ENCODE data around the gene S1PR5. TPM values are rescaled to one million over a fixed set of nuclear protein-coding genes. Genes with fewer than 3 reads are reported as not detected.

The S1PR5 gene
- total RNA-seq, 1 experiment from 2014 or later, result 0.41 TPM

DNA sequence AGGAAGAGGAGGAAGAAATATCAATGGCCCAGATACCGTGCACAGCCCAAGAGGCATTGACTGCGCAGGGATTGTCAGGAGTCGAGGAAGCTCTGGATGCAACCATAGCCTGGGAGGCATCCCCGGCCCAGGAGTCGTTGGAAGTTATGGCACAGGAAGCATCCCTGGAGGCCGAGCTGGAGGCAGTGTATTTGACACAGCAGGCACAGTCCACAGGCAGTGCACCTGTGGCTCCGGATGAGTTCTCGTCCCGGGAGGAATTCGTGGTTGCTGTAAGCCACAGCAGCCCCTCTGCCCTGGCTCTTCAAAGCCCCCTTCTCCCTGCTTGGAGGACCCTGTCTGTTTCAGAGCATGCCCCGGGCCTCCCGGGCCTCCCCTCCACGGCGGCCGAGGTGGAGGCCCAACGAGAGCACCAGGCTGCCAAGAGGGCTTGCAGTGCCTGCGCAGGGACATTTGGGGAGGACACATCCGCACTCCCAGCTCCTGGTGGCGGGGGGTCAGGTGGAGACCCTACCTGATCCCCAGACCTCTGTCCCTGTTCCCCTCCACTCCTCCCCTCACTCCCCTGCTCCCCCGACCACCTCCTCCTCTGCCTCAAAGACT is 50.0 kb downstream of the S1PR5 start:
- no peaks in the 10 kb centered on the region for H3K27me3 ChIP-seq (replicated peaks; ENCODE audit: insufficient read depth, low read depth, low read length, poor library complexity)

DNA sequence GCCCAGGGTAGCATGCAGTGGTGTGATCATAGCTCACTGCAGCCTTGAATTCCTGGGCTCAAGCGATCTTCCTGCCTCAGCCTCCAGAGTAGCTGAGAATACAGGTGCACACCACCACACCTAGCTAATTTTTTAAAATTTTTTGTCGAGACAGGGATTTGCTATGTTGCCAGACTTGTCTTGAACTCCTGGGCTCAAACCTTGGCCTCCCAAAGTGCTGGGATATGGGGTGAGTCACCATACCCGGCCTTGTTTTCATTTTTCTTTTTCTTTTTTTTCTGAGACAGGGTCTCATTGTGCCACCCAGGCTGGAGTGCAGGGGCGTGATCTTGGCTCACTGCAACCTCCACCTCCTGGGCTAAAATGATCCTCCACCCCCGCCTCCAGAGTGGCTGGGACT is 52.8 kb downstream of the S1PR5 start:
- no peak overlapping the region for H3K4me3 ChIP-seq (ENCODE audit: low read depth, low read length, poor library complexity, severe bottlenecking)
- DNase-seq (ENCODE audit: low spot score), result no peak
- no peaks in the 10 kb centered on the region for H3K4me1 ChIP-seq (ENCODE audit: insufficient read depth, low read length, poor library complexity, severe bottlenecking)
- ChIA-PET CTCF (no interaction called here), POLR2A (ENCODE audit: low non-redundant PET) (interaction anchor here (0.7 kb wide), 1 partner anchor 21 kb away, joined by 3 read pairs; no protein-coding TSS in a partner anchor)
- H3K27ac ChIP-seq (ENCODE audit: low read depth, low read length, poor library complexity, severe bottlenecking), result no peak overlapping the region
- H3K9me3 ChIP-seq (ENCODE audit: low read depth, low read length, poor library complexity, severe bottlenecking), result no peaks in the 10 kb centered on the region
- intact Hi-C loops (cut with micrococcal nuclease; ENCODE audit: unreplicated experiment), result no loop called here
- BruUV-seq (replicated peaks), result no TSS peak
- H3K36me3 ChIP-seq (ENCODE audit: insufficient read depth, low read length, poor library complexity, severe bottlenecking), result peaks cover 20% of the 10 kb centered on the region
- TF ChIP-seq, protein P1, sequence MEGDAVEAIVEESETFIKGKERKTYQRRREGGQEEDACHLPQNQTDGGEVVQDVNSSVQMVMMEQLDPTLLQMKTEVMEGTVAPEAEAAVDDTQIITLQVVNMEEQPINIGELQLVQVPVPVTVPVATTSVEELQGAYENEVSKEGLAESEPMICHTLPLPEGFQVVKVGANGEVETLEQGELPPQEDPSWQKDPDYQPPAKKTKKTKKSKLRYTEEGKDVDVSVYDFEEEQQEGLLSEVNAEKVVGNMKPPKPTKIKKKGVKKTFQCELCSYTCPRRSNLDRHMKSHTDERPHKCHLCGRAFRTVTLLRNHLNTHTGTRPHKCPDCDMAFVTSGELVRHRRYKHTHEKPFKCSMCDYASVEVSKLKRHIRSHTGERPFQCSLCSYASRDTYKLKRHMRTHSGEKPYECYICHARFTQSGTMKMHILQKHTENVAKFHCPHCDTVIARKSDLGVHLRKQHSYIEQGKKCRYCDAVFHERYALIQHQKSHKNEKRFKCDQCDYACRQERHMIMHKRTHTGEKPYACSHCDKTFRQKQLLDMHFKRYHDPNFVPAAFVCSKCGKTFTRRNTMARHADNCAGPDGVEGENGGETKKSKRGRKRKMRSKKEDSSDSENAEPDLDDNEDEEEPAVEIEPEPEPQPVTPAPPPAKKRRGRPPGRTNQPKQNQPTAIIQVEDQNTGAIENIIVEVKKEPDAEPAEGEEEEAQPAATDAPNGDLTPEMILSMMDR (conservative IDR thresholded peaks at IDR 0.05; ENCODE audit: low read depth, low read length), result no peak
- no peak for TF ChIP-seq EZH2 (IDR thresholded peaks at IDR 0.05; ENCODE audit: borderline replicate concordance, low read depth, low read length, poor library complexity, severe bottlenecking)
- no peaks in the 10 kb centered on the region for H3K27me3 ChIP-seq (replicated peaks; ENCODE audit: insufficient read depth, low read depth, low read length, poor library complexity)

More for the DNA sequence above, 50.0 kb downstream of the S1PR5 start:
- no peak for DNase-seq (ENCODE audit: low spot score)
- CTCF ChIA-PET, result no interaction called here
- H3K36me3 ChIP-seq (ENCODE audit: insufficient read depth, low read length, poor library complexity, severe bottlenecking), result peaks cover 20% of the 10 kb centered on the region
- no peak overlapping the region for H3K4me3 ChIP-seq (ENCODE audit: low read depth, low read length, poor library complexity, severe bottlenecking)
- no peaks in the 10 kb centered on the region for H3K9me3 ChIP-seq (ENCODE audit: low read depth, low read length, poor library complexity, severe bottlenecking)
- no peak for TF ChIP-seq EZH2 (IDR thresholded peaks at IDR 0.05; ENCODE audit: borderline replicate concordance, low read depth, low read length, poor library complexity, severe bottlenecking)
- TF ChIP-seq, protein P1 (conservative IDR thresholded peaks at IDR 0.05; ENCODE audit: low read depth, low read length), result no peak
- H3K4me1 ChIP-seq (ENCODE audit: insufficient read depth, low read length, poor library complexity, severe bottlenecking), result no peaks in the 10 kb centered on the region
- BruUV-seq (replicated peaks), result no TSS peak
- POLR2A ChIA-PET (ENCODE audit: low non-redundant PET), result interaction anchor here (0.6 kb wide), 1 partner anchor 193 kb away, joined by 3 read pairs; no protein-coding TSS in a partner anchor
- intact Hi-C loops (cut with micrococcal nuclease; ENCODE audit: unreplicated experiment), result no loop called here
- H3K27ac ChIP-seq (ENCODE audit: low read depth, low read length, poor library complexity, severe bottlenecking), result no peak overlapping the region

Small RNAs within 50 kb of the gene (microRNA-seq; reads per million reads assigned to microRNA genes)
- gene MIR1238, result not detected

Other genes starting within 250 kb of the S1PR5 start
- gene ICAM1, start 246.3 kb downstream of the S1PR5 start, total RNA-seq (2021), result 1.7 and 2.2 TPM in 2 replicates
- 0.58 and 1.5 TPM in 2 replicates for gene ICAM4, start 230.5 kb downstream of the S1PR5 start, total RNA-seq (2021)
- 4.6 and 6.9 TPM in 2 replicates for gene ICAM5, start 227.5 kb downstream of the S1PR5 start, total RNA-seq (2021)
- gene ZGLP1, start 207.6 kb downstream of the S1PR5 start, total RNA-seq (2021), result 7.2 TPM in 2 replicates
- 26.7 and 29.9 TPM in 2 replicates for gene FDX2, start 201.4 kb downstream of the S1PR5 start, total RNA-seq (2021)
- 84.6 and 87.7 TPM in 2 replicates for gene RAVER1, start 183.9 kb downstream of the S1PR5 start, total RNA-seq (2021)
- gene ICAM3, start 177.8 kb downstream of the S1PR5 start, total RNA-seq (2021), result 2.6 and 3.2 TPM in 2 replicates
- gene TYK2, start 136.9 kb downstream of the S1PR5 start, total RNA-seq (2021), result 118 and 121 TPM in 2 replicates
- 272 and 288 TPM in 2 replicates for gene CDC37, start 113.9 kb downstream of the S1PR5 start, total RNA-seq (2021)
- gene PDE4A, start 96.9 kb downstream of the S1PR5 start, total RNA-seq (2021), result 32.5 and 40.1 TPM in 2 replicates
- 112 TPM in 2 replicates for gene KEAP1, start 14.1 kb downstream of the S1PR5 start, total RNA-seq (2021)
- 52.1 and 57.1 TPM in 2 replicates for gene ATG4D, start 26.5 kb upstream of the S1PR5 start, total RNA-seq (2021)
- 45.2 and 47.8 TPM in 2 replicates for gene KRI1, start 48.6 kb upstream of the S1PR5 start, total RNA-seq (2021)
- gene CDKN2D, start 51.5 kb upstream of the S1PR5 start, total RNA-seq (2021), result 12.7 and 14.6 TPM in 2 replicates
- gene AP1M2, start 69.9 kb upstream of the S1PR5 start, total RNA-seq (2021), result 2.5 and 2.8 TPM in 2 replicates
- 35.4 and 52.2 TPM in 2 replicates for gene SLC44A2, start 108.1 kb upstream of the S1PR5 start, total RNA-seq (2021)
- gene ILF3, start 136.9 kb upstream of the S1PR5 start, total RNA-seq (2021), result 665 and 683 TPM in 2 replicates
- 82.4 and 89.6 TPM in 2 replicates for gene QTRT1, start 184.0 kb upstream of the S1PR5 start, total RNA-seq (2021)
- gene DNM2, start 200.6 kb upstream of the S1PR5 start, total RNA-seq (2021), result 143 and 155 TPM in 2 replicates

Measured in A673 (cell line).